H1 (cell line): Measurements from ENCODE around the gene KRTAP2-4. TPM values are rescaled to one million over a fixed set of nuclear protein-coding genes. Genes with fewer than 3 reads are reported as not detected.

Source experiments
- EGR1 ChIP-seq: IDR thresholded peaks from 2 replicates; pipeline ENCODE4 v1.6.1; 2011; ENCODE audit warnings: low read depth, low read length, borderline replicate concordance
- SIX5 ChIP-seq: IDR thresholded peaks from 2 replicates; pipeline ENCODE4 v1.6.1; 2011; ENCODE audit warnings: mild to moderate bottlenecking, low read depth, low read length
- SRF ChIP-seq: IDR thresholded peaks from 2 replicates; pipeline ENCODE4 v1.6.1; 2011; ENCODE audit warnings: mild to moderate bottlenecking, low read depth, low read length, moderate library complexity
- SUZ12 ChIP-seq: fragments of 200-600 bp; sonication (generic); IDR thresholded peaks from 2 replicates; pipeline ENCODE4 v1.6.1; 2012; ENCODE audit warnings: mild to moderate bottlenecking, inconsistent platforms, low read length, moderate library complexity, mixed read lengths
- polyA plus RNA-seq, 7 experiments: library from polyadenylated mRNA; depleted of rRNA in 3 of 7; stranded (reverse) in 5 of 7; unstranded in 2 of 7; fragments of >200 nt in 5 of 7; fragments of 200-250 nt in 2 of 7; gene quantifications; 1 replicate in 5 of 7; 2 replicates in 1 of 7; 4 replicates in 1 of 7; pipeline versions ENCODE4 v1.2.1 to v1.2.3, GENCODE V29; 2011 to 2013; ENCODE audit warnings: missing spikeins in 2 of 7, mixed read lengths in 2 of 7
- total RNA-seq: library from RNA; stranded (reverse); fragmentation: NEBNext Ultra II Directional; extraction: Animal tissue kit (Norgen Biotek cat#: 25700); gene quantifications from 2 replicates; pipeline ENCODE4 v1.2.1, GENCODE V29; 2021
- TF ChIP-seq, protein P1 (sequence below): fragments of 300-600 bp; sonication (generic); IDR thresholded peaks from 2 replicates; pipeline ENCODE4 v1.7.1; 2012; ENCODE audit warnings: low read length, moderate library complexity, mild to moderate bottlenecking, inconsistent platforms; ENCODE audit not compliant: insufficient replicate concordance

The KRTAP2-4 gene
- total and polyA plus RNA-seq, 2 of the 8 experiments (the other 6 are each of a cell fraction or from before 2014, with no cell fraction given), result not detected

DNA sequence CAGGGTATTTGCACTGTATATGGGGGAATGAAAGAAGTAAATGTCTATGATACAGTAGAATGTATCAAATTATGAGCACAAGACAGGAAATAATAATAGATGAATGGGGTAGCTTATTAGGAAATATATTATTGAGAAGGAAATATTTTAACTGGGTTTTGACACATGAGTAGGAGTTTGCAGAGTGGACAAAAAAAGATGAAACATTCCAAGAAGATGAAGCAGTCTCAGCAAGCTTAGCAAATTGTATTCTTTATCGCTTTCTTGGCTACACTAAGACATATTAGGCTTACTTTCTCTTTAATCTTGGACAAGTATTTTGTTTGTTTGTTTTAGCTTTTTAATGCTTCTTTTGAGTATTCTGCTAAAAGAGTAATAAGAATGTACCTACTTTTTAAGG, 38.2 kb upstream of the KRTAP2-4 start (continued):
- TF ChIP-seq, protein P1, sequence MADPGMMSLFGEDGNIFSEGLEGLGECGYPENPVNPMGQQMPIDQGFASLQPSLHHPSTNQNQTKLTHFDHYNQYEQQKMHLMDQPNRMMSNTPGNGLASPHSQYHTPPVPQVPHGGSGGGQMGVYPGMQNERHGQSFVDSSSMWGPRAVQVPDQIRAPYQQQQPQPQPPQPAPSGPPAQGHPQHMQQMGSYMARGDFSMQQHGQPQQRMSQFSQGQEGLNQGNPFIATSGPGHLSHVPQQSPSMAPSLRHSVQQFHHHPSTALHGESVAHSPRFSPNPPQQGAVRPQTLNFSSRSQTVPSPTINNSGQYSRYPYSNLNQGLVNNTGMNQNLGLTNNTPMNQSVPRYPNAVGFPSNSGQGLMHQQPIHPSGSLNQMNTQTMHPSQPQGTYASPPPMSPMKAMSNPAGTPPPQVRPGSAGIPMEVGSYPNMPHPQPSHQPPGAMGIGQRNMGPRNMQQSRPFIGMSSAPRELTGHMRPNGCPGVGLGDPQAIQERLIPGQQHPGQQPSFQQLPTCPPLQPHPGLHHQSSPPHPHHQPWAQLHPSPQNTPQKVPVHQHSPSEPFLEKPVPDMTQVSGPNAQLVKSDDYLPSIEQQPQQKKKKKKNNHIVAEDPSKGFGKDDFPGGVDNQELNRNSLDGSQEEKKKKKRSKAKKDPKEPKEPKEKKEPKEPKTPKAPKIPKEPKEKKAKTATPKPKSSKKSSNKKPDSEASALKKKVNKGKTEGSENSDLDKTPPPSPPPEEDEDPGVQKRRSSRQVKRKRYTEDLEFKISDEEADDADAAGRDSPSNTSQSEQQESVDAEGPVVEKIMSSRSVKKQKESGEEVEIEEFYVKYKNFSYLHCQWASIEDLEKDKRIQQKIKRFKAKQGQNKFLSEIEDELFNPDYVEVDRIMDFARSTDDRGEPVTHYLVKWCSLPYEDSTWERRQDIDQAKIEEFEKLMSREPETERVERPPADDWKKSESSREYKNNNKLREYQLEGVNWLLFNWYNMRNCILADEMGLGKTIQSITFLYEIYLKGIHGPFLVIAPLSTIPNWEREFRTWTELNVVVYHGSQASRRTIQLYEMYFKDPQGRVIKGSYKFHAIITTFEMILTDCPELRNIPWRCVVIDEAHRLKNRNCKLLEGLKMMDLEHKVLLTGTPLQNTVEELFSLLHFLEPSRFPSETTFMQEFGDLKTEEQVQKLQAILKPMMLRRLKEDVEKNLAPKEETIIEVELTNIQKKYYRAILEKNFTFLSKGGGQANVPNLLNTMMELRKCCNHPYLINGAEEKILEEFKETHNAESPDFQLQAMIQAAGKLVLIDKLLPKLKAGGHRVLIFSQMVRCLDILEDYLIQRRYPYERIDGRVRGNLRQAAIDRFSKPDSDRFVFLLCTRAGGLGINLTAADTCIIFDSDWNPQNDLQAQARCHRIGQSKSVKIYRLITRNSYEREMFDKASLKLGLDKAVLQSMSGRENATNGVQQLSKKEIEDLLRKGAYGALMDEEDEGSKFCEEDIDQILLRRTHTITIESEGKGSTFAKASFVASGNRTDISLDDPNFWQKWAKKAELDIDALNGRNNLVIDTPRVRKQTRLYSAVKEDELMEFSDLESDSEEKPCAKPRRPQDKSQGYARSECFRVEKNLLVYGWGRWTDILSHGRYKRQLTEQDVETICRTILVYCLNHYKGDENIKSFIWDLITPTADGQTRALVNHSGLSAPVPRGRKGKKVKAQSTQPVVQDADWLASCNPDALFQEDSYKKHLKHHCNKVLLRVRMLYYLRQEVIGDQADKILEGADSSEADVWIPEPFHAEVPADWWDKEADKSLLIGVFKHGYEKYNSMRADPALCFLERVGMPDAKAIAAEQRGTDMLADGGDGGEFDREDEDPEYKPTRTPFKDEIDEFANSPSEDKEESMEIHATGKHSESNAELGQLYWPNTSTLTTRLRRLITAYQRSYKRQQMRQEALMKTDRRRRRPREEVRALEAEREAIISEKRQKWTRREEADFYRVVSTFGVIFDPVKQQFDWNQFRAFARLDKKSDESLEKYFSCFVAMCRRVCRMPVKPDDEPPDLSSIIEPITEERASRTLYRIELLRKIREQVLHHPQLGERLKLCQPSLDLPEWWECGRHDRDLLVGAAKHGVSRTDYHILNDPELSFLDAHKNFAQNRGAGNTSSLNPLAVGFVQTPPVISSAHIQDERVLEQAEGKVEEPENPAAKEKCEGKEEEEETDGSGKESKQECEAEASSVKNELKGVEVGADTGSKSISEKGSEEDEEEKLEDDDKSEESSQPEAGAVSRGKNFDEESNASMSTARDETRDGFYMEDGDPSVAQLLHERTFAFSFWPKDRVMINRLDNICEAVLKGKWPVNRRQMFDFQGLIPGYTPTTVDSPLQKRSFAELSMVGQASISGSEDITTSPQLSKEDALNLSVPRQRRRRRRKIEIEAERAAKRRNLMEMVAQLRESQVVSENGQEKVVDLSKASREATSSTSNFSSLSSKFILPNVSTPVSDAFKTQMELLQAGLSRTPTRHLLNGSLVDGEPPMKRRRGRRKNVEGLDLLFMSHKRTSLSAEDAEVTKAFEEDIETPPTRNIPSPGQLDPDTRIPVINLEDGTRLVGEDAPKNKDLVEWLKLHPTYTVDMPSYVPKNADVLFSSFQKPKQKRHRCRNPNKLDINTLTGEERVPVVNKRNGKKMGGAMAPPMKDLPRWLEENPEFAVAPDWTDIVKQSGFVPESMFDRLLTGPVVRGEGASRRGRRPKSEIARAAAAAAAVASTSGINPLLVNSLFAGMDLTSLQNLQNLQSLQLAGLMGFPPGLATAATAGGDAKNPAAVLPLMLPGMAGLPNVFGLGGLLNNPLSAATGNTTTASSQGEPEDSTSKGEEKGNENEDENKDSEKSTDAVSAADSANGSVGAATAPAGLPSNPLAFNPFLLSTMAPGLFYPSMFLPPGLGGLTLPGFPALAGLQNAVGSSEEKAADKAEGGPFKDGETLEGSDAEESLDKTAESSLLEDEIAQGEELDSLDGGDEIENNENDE, result no peak
- TF ChIP-seq SIX5, result no peak
- TF ChIP-seq SUZ12, result no peak
- no peak for TF ChIP-seq EGR1
- no peak for TF ChIP-seq SRF
